SIG-M5 treated with dmso at 0.1 percent for 504 hours (cell line): ENCODE data around the gene DDX11.
"Not testable (repeated sequence)": the region's sequence is repeated elsewhere in the genome, so short reads cannot be mapped to it uniquely, and the experiment has no call there.

Source experiments
- DNase-seq: peaks from one replicate; lab custom pipeline; 2025; ENCODE audit not compliant: unreplicated experiment; lab: John Stamatoyannopoulos, UW

DDX11 gene

DNA sequence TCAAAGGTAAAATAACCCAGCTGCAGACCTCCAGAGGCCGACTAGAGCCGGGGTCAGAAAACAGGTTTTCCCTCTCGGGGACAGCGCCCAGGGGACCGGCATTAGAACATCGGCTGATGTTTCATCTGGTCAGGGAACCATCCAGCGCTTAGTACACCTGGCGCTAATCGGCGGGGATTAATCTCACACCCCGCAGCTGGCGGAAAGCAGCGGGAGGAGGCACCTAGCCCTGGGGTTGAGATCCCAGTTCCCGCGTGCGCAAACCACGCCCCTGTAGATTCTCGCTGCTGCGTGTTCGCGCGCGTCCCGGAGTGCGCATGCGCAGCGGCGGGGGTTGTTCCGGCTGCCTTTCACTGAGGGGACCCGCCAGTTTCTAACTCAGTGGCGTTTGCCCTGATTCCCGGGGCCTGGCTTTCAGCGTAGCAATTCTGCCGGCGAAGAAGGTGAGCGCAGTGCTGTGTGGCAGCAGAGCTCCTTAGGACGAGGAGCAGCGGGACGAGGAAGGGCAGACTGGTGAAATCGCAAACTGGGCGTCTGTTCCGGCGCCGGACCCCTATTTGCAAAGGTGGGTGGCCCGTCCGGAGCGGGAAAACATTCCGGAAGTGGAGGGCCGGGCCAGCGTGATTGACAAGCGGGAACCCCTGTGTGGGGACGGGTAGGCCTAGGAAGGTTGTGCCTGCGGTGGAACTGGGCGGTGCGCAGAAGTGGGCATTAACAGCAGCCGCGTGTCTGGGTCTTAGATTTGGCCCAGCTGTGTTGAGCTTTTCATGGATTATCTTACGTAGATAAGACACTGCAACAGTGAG, at the start of gene DDX11:
Gene DDX11, plus strand, starts transcription at position 334 of the 806 bp plus-strand sequence. CDS start 4,534 bp downstream, outside the sequence.
- DNase-seq: peak; percentile 94

DNA sequence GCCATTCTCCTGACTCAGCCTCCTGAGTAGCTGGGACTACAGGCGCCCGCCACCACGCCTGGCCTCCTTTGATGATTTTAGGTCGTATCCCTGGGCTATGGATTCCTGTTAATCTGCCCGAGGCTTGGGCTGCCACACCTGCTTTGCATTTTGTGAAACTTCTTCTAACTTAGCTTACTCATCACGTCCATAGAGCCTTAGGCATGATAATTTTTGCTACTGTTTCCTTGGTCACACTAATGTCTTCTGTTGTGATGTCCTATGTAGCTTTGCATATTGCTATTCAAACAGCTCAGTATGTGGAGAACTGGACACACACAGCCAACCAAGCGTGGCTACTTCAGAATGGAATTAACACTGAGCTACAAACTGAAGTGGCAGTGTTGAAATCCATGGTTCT, 47.5 kb upstream of the DDX11 start:
- DNase-seq: no peak

DNA sequence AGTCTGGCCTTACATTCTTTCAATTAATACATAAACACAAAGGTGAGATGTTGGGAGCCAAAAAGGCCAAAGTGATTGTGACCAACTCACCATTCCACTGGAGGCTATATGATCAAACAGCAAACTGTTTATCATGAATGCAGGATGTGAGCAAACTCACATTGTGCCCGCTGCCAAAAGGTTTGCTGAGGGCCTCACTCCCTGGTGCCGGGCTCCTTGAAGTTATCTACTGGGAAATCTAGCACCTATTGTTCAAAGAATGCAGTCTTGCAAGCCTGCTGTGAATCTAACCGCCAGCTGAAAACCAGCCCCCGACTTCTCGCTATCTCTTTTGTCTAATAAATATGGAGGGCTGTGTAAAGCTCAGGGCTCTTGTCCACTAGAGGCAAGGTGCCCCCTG, 46.7 kb upstream of the DDX11 start:
- not testable (repeated sequence) for DNase-seq

DNA sequence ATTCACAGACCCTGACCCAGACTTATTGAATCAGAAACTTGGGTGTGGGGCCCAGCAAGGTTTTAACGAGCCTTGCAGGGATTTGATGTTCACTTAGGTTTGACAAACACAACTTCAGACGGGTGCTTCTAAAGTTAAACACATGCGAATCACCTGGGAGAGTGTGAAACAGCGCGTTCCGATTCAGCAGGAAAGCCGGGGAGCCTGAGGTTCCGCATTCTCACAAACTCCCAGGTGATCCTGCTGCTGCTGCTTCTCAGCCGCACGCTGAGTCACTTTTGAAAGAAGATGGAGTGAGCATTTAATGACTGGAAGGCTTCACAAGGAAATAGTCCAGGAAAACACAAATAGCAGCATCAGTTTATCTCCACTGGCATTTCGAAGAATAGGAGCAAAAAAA, 44.2 kb upstream of the DDX11 start:
- DNase-seq: no peak

GRCh38 chr12:31029916-31030562, 43.6 kb upstream of the DDX11 start:
- no peak for DNase-seq

DNA sequence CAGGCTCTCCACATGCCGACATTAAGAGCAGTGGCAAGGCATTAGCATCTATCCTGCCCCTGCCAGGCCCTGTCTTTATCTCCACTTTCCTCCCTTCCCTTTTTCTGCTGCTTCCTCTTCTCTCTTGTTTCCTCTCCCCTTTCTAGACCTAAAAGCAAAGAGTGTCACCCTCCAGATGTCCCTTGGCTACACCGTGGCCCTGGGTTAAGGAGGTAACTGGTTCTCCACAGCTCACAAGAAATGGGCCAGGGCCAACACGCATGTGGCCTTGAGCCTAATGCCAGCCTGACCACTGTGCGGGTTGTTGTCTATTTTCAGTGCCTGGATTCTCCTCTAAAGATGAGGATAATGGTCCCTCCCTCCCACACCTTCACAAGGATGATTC, 41.7 kb upstream of the DDX11 start:
- DNase-seq: no peak

DNA sequence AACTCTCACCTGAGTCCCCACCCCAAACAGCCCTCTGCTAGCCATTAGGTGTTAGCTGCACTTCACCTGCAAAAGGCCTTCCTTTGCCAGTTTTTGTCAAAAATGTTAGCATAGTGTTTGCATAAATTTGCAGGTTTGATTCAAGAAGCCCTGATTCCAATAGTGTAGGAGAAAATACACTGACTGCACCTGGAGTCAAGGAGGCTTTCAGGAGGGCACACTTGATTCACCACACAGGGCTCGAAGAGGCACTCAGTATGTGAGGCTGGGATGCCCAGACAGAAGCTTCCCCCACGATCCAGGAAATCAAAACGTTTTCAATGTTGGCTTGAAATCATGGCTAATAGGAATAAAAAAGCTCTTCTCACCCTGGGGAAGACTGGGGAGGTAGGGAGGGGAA, 40.5 kb upstream of the DDX11 start:
- no peak for DNase-seq

GRCh38 chr12:31033681-31034080, 40.0 kb upstream of the DDX11 start:
- DNase-seq: no peak

DNA sequence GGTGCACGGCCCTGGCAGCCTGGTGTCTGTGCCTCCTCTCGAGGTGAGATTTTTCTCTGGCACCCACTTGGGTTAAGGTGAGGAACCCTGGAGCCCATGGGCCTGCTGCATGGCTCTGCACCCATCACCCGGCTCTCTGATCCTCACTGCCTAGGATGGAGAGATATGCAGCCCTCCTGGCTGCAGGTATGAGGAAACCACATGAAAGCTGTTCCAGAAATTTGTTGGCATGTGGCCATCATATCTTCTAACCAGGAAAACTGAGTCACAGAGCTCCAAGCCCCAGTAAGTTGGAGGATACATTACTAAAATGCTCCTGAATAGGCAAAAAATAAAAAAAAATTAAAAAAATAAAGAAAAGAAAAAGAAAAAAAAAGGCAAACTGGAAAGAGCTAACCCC, 39.3 kb upstream of the DDX11 start:
- no peak for DNase-seq

DNA sequence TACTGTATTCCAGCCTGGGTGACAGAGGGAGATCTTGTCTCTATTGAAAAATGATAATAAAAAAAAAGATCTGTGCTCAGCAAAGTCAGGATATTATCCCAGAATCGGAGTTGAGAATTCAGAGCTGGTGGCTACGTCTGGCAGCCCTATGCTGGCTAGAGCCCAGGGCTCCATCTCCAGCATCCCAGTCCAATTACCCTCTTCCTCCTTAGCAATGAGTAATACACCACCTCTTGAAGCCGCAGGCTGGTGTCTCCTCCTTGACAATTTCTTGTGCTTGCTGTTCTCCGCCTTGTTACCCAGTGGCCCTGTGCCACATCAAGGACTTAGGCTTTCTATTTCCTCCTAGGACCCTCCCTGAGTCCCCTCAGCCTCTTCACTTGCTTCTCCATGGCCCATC, 38.4 kb upstream of the DDX11 start:
- DNase-seq: no peak

- no peak for DNase-seq
These were observed 37.5 kb upstream of the DDX11 start for GRCh38 chr12:31035967-31036665.

- DNase-seq: no peak
These were observed 36.6 kb upstream of the DDX11 start for GRCh38 chr12:31037028-31037427.

DNA sequence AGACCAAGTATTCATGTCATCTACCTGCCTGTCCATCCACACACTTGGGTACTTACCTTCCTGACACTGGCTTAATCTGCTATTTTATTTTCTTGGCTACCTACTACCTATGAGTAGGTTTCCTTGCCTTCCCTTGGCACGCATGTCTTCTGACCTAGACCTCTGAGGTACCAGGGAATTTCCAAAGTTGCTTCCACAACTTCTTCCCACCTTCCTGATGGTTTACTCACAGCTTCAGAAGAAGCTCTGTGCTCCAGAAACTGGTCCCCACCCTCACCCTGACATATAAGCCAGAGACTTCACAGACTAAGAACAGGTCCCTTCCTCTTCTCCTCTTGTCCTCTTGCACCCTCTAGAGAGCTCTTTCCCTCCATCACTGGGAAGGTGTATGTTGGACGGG, 35.7 kb upstream of the DDX11 start:
- DNase-seq: no peak

GRCh38 chr12:31041033-31041564, 32.6 kb upstream of the DDX11 start:
- DNase-seq: no peak

DNA sequence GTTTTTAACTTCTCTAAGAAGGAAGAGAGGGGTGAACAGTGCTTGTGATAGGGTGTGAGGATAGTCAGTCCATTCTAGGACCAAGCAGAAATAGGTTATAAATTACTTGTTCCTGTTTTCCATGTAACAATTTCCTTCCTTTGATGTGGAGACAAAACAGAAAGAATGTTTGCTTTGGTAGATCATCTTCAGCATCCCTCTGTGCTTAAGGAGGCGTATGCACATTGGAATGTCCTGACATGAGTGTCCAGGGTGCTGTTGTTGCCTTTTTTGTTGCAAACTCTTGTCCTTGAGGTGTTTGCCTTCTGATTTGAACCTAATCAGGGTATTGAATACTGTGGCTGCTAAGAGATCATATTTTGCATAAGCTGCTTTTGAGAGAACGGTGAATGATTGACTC, 23.5 kb upstream of the DDX11 start:
- not testable (repeated sequence) for DNase-seq

GRCh38 chr12:31050548-31050947, 23.1 kb upstream of the DDX11 start:
- not testable (repeated sequence) for DNase-seq

DNA sequence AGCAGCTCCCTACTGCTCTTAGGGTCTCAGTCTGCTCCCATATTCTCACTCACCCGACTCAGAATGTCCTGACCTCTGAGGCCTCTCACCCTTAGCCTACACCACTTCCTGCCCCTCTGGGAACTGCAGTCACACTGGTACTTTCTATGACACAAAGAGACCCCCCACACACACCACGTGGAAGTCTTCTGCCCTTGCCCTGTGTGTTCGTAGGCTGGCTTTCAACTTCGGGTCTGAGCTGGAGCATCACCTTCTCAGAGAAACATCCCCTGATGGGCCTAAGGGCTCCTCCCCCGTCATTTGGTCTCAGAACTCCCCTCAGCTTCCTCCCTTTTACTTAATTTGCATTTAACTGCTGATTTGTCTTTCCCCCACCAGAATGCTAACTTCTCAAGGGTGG, 22.0 kb upstream of the DDX11 start:
- not testable (repeated sequence) for DNase-seq

DNA sequence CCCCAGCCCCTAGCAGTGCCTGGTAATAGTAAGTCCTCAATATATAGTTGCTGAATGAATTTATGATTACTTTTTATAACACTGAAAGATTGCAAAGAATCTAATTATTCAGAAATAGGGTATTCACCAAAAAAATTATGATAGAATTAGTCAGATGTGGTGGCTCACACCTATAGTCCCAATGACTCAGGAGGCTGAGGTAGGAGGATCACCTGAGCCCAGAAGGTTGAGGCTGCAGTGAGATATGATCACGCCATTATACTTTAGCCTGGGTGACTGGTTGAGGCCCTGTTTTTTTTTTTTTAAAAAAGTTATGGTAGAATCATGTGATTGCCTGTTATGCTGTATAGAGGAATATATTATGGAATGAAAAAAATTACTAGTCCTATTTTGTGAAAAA, 21.5 kb upstream of the DDX11 start:
- not testable (repeated sequence) for DNase-seq

DNA sequence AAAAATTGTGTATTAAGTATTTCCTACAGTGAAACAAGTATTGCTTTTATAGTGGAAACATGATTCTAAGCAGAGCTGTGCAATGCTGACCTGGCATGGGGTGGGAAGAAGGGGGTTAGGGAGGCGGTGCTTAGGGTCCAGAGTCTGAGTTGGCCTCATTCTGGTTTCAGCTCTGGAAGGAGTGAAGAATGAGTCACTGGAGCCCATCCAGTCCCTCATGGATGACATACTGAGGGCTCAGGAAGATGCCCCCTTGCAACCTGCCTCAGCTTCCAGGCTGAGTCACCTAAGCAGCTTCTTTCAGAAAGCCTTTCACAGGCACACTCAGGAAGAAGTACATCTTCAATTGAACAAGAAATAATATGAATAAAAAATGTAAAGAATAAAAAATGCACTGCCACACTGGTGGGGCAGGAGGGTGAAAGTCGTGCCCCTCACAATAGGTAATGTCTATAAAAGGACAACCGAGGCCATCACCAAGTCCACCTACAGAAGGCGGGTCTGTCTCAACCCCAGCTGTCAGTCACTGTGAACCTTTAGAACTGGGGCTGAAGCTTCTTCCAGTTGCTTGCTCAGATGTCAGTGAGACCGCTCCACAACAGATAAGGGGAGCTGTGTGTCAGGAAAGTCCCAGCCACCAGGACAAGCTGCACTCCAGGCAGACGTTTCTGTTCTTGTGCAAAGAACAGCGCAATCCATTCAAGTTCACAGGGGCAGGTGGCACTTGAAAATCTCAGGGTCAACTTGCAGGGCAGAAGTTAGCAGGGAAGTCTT, 20.8 kb upstream of the DDX11 start:
- DNase-seq: not testable (repeated sequence)

GRCh38 chr12:31053944-31054343, 19.7 kb upstream of the DDX11 start:
- DNase-seq: not testable (repeated sequence)

GRCh38 chr12:31057671-31058070, 16.0 kb upstream of the DDX11 start:
- DNase-seq: no peak
